ENCODE data around the gene RAB39A. TPM values are rescaled to one million over a fixed set of nuclear protein-coding genes. Genes with fewer than 3 reads are reported as not detected.
A peak's percentile ranks its signal among the peaks of the same experiment; 100 is the strongest.

Gene RAB39A
- total and polyA plus RNA-seq, 10 of the 15 experiments (the other 5 are each of a cell fraction or from before 2014, with no cell fraction given) = 0.10 to 9.2 (median 4.9) TPM

DNA sequence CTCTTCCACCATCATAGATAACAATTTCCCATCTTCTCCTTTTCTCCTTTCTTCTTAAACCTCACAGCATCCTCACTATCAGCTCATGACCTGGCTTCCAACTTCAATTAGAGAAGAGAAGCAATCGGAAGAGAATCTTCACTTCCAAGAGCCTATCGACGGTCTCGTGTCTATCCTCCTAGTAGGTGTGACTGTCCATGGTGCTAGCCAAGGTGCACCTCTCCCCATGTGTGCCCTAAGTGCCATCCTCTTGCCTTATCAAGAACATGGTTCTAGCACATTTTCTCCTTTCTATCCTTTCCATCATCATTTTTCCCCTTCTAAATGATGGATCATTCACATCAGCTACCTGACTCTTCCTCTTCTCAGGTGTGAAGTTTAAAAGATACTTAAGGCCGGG is 75.4 kb downstream of the RAB39A start:
- 96% methylated on average over 5 of the region's 5 CpGs for WGBS (ENCODE audit: insufficient coverage, insufficient replicate concordance, low lambda C conversion rate, missing lambda C conversion rate)
- intact Hi-C loops (cut with micrococcal nuclease; ENCODE audit: unreplicated experiment) (loop anchor here (10.0 kb wide), 2 partner anchors 439 to 641 kb away; partner anchors contain the start of gene ALKBH8), in situ Hi-C loops (cut with MboI) (loop anchor here (10.0 kb wide), 1 partner anchor 651 kb away; no protein-coding TSS in a partner anchor)
- CTCF ChIA-PET = interaction anchor here (0.7 to 1.4 kb wide), 5 partner anchors 8 to 404 kb away, joined by 3 to 4 read pairs (median 3); no protein-coding TSS in a partner anchor
- H3K27me3 ChIP-seq (replicated peaks in 1 of 2; ENCODE audit: control insufficient read depth in 2 of 2, insufficient read depth in 2 of 2, low read length in 1 of 2) = no peaks in the 10 kb centered on the region
- POLR2A ChIA-PET = interaction anchor here (0.6 to 1.3 kb wide), 2 partner anchors 72 to 108 kb away, joined by 3 read pairs; no protein-coding TSS in a partner anchor
- FAIRE-seq (no peak), DNase-seq (ENCODE audit: low read depth, low spot score) (no peak), ATAC-seq (no peak)
- no peaks in the 10 kb centered on the region for H3K4me1 ChIP-seq (ENCODE audit: control insufficient read depth, insufficient read depth, low read length)
- H3K9me3 ChIP-seq (replicated peaks; ENCODE audit: control insufficient read depth, insufficient read depth, low read length) = no peaks in the 10 kb centered on the region
- TF ChIP-seq, protein P1, sequence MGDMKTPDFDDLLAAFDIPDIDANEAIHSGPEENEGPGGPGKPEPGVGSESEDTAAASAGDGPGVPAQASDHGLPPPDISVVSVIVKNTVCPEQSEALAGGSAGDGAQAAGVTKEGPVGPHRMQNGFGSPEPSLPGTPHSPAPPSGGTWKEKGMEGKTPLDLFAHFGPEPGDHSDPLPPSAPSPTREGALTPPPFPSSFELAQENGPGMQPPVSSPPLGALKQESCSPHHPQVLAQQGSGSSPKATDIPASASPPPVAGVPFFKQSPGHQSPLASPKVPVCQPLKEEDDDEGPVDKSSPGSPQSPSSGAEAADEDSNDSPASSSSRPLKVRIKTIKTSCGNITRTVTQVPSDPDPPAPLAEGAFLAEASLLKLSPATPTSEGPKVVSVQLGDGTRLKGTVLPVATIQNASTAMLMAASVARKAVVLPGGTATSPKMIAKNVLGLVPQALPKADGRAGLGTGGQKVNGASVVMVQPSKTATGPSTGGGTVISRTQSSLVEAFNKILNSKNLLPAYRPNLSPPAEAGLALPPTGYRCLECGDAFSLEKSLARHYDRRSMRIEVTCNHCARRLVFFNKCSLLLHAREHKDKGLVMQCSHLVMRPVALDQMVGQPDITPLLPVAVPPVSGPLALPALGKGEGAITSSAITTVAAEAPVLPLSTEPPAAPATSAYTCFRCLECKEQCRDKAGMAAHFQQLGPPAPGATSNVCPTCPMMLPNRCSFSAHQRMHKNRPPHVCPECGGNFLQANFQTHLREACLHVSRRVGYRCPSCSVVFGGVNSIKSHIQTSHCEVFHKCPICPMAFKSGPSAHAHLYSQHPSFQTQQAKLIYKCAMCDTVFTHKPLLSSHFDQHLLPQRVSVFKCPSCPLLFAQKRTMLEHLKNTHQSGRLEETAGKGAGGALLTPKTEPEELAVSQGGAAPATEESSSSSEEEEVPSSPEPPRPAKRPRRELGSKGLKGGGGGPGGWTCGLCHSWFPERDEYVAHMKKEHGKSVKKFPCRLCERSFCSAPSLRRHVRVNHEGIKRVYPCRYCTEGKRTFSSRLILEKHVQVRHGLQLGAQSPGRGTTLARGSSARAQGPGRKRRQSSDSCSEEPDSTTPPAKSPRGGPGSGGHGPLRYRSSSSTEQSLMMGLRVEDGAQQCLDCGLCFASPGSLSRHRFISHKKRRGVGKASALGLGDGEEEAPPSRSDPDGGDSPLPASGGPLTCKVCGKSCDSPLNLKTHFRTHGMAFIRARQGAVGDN (IDR thresholded peaks at IDR 0.05) = no peak
- no peak for TF ChIP-seq IRF5 (IDR thresholded peaks at IDR 0.05; ENCODE audit: borderline replicate concordance)
- TF ChIP-seq KDM1A (IDR thresholded peaks at IDR 0.05; ENCODE audit: borderline replicate concordance) = no peak
- TF ChIP-seq REST (IDR thresholded peaks at IDR 0.05; ENCODE audit: low read depth, low read length) = peak; percentile 44; the same call in 1 of the 2 replicates
- no peaks in the 10 kb centered on the region for H3K36me3 ChIP-seq (ENCODE audit: control insufficient read depth in 2 of 2, insufficient read depth in 2 of 2, low read length in 1 of 2)
- SMC1A ChIA-PET (ENCODE audit: uncharacterized antibody, unreplicated experiment) = no interaction called here
- H4K20me1 ChIP-seq (ENCODE audit: control insufficient read depth, insufficient read depth) = no peaks in the 10 kb centered on the region
- H3K27ac ChIP-seq (ENCODE audit: control insufficient read depth, insufficient read depth) = no peak overlapping the region
- BruUV-seq (replicated peaks) = no TSS peak
- H3K79me2 ChIP-seq (ENCODE audit: control insufficient read depth, insufficient read depth, low read length) = no peaks in the 10 kb centered on the region
- no peak overlapping the region for H3K4me2 ChIP-seq (ENCODE audit: control insufficient read depth, insufficient read depth)
- RAD21 ChIA-PET (ENCODE audit: unreplicated experiment) = no interaction called here
- H3K9ac ChIP-seq (ENCODE audit: control insufficient read depth, insufficient read depth, low read length) = no peak overlapping the region
- H3K4me3 ChIP-seq = no peak overlapping the region
- H2AFZ ChIP-seq (ENCODE audit: control insufficient read depth, low read depth, low read length) = no peak overlapping the region
